ENCODE measurements around the gene SEMA5A.

The SEMA5A gene

DNA sequence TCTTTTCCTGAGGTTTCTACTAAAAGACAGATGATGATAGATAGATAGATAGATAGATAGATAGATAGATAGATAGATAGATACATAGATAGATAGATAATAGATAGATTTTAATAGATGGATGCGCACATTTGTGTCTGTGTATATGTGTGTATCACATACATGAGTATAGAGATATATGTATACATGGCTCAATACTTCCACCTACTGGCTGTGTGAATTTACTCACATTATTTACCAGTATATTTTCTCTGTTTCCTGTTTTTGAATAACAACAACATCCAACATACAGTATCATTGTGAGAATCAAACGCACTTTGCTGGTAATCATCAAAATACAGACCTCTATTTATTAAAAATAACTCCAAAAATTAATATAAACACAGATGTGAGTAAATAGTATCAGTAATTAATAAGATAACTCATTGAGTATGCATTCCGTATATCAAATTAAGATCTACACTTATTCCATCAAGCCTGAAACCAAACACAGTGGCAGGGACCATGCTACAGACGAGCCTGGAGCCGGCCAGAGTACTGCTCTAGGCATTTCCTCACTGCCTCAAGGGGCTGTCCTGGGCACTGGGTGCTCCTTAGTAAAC is 338.0 kb downstream of the SEMA5A start:
- H2AFZ ChIP-seq (ENCODE audit: low read depth, low read length): no peak overlapping the region
- peaks cover 2% of the 10 kb centered on the region for H3K9me3 ChIP-seq (ENCODE audit: low read length)
- H3K36me3 ChIP-seq (ENCODE audit: insufficient read depth, low read length): no peaks in the 10 kb centered on the region
- no peak overlapping the region for H3K4me3 ChIP-seq (ENCODE audit: low read length)
- no peaks in the 10 kb centered on the region for H3K27me3 ChIP-seq (ENCODE audit: insufficient read depth, low read length)
- H3K4me1 ChIP-seq (ENCODE audit: insufficient read depth, low read length): no peaks in the 10 kb centered on the region

DNA sequence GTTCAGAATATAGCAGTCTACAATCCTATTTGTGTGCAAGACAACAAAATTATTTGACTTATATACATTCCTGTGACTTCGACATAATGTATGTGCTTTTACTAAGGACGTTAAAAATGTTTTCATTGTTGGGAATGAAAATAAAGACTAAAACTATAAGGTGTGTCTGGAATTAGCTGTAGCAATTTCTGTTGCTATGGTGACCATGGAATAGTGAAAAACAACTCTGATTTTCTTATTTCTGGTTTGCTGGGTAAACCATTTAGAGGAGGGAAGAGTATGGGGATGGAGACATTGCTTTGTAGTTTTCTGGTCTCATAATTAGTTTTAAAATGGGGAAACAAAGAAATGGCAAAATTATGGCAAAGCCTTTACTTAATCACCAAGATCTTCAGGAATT is 343.2 kb downstream of the SEMA5A start:
- no peaks in the 10 kb centered on the region for H3K36me3 ChIP-seq (ENCODE audit: insufficient read depth, low read length)
- no peaks in the 10 kb centered on the region for H3K27me3 ChIP-seq (ENCODE audit: insufficient read depth, low read length)

DNA sequence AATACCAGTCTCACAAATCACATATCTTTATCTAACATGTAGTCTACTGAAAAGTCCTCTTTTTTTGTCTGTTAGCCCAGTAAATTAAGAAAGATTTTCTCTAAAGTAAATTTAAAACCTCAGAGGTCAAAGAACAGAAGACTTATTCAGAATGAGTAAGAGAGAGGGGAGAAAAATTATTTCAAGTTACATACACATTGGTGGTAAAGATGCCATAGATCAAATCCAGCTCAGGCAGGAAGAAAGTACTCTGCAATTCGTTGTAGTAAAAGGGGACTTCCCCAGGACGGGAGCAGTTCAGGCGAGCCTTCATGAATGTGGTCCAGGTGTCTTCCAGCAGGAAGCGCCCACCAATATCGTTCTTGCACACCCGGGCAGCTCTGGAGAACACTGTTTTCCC is 344.1 kb downstream of the SEMA5A start:
- no peaks in the 10 kb centered on the region for H3K27me3 ChIP-seq (ENCODE audit: insufficient read depth, low read length)
- no peak overlapping the region for H2AFZ ChIP-seq (ENCODE audit: low read depth, low read length)
- no peaks in the 10 kb centered on the region for H3K36me3 ChIP-seq (ENCODE audit: insufficient read depth, low read length)
- H3K4me1 ChIP-seq (ENCODE audit: insufficient read depth, low read length): peaks cover 12% of the 10 kb centered on the region
- peaks cover 2% of the 10 kb centered on the region for H3K9me3 ChIP-seq (ENCODE audit: low read length)
- no peak overlapping the region for H3K4me3 ChIP-seq (ENCODE audit: low read length)

More for the DNA sequence above, 343.2 kb downstream of the SEMA5A start:
- Histone ChIP-seq H3K9me3 (ENCODE audit: low read length) (peaks cover 2% of the 10 kb centered on the region), H3K4me3 (ENCODE audit: low read length) (no peak overlapping the region), H3K4me1 (ENCODE audit: insufficient read depth, low read length) (peaks cover 4% of the 10 kb centered on the region), H2AFZ (ENCODE audit: low read depth, low read length) (no peak overlapping the region)

DNA sequence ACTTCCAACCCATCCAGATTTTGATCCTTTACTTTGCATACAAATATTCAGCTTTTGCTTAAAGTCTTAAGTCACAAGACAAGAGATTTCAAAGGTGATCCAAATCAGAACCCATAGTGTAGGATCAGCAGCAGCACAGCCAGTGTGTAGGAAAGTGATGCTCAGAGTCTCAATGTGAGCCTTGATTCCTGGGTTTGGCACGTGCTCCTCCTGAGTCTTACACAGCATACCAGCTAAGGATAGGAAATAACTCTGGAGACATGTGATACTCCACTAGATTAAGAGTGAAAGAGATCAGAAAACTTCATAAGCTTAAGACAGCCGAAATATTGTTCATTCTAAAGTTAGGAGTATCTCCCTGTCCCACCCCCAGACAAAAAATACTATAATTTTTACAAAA is 344.9 kb downstream of the SEMA5A start:
- Histone ChIP-seq H3K27me3 (ENCODE audit: insufficient read depth, low read length) (no peaks in the 10 kb centered on the region), H3K4me3 (ENCODE audit: low read length) (no peak overlapping the region), H3K4me1 (ENCODE audit: insufficient read depth, low read length) (peaks cover 16% of the 10 kb centered on the region), H3K36me3 (ENCODE audit: insufficient read depth, low read length) (no peaks in the 10 kb centered on the region), H2AFZ (ENCODE audit: low read depth, low read length) (no peak overlapping the region), H3K9me3 (ENCODE audit: low read length) (peaks cover 2% of the 10 kb centered on the region)

DNA sequence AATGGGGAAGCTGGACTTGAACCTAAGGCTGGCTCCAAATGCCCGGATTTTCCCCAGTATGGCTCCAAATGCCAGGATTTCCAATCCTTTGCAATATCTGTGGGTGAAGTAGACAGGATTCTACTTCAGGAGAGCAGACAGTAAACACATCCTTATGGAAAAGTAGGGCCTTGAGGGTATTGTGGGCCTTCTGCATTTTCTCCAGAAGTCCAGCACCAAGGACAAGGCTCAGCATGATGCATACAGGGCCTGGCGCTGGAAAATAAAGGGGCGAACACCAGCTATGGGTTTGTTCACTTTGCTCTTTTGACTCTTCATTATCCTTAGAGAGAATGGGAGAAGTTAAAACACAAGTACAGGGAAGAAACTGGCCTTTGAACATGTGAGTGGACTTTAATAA is 347.5 kb downstream of the SEMA5A start:
- Histone ChIP-seq H3K27me3 (ENCODE audit: insufficient read depth, low read length) (no peaks in the 10 kb centered on the region), H3K36me3 (ENCODE audit: insufficient read depth, low read length) (no peaks in the 10 kb centered on the region), H3K9me3 (ENCODE audit: low read length) (no peaks in the 10 kb centered on the region), H3K4me3 (ENCODE audit: low read length) (no peak overlapping the region), H2AFZ (ENCODE audit: low read depth, low read length) (no peak overlapping the region), H3K4me1 (ENCODE audit: insufficient read depth, low read length) (peaks cover 30% of the 10 kb centered on the region)

DNA sequence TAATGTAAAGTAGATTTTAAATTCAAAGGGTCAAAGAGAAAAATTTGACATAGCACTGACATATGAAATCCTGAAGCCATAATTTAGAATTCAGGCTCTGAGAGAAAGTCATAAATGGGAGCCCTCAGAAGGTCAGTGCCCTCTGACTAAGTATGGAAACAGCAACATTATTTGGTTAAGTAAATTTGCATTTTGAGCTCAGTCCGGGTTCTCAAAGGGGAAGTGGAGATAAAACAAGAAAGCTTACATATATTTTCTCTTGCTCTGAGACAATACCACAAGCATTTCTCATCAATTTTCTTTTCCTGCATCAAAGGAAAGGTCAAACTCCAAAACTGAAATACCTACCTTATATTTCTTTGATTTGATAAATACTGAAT is 348.0 kb downstream of the SEMA5A start:
- Histone ChIP-seq H2AFZ (ENCODE audit: low read depth, low read length) (no peak overlapping the region), H3K36me3 (ENCODE audit: insufficient read depth, low read length) (no peaks in the 10 kb centered on the region), H3K9me3 (ENCODE audit: low read length) (no peaks in the 10 kb centered on the region), H3K4me3 (ENCODE audit: low read length) (no peak overlapping the region), H3K4me1 (ENCODE audit: insufficient read depth, low read length) (peaks cover 30% of the 10 kb centered on the region), H3K27me3 (ENCODE audit: insufficient read depth, low read length) (no peaks in the 10 kb centered on the region)

DNA sequence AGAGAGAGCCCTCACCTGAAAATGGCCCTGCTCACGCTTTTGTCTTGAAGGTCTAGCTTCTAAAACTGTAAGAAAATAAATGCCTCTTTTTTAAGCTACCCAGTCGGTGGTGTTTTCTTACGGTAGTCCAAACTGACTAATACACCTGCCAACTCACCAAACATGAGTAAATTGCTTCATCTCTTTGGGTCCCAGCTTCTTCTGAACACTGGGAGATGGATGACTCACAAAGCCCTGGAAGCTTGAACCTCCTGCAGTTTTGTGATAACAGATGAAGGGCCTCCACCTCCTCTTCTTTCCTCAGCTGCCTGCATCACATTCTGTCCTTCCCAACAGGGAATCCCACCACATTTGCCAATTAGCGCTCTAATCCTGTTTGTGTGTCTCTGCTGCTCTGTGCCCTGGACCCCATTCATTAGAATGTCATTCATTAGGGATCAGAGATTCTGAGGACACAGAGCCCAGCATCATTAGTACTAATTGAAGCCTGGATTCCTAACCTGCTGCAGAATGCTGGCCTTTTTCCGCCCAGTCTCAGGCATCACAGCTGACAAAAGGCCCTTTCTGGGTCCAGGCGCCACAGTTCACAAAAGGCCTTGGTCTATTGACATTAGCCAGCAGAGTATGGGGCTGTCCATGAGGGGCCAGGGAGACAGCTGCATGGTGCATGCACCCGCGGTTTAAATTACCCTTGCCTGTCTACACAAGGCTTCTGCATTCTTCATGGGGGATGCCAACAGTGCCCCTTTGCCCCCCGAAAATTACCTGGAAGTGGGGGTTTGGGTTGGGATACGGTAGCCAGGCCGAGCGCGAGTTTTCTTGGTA is 349.3 kb downstream of the SEMA5A start:
- Histone ChIP-seq H3K9me3 (ENCODE audit: low read length) (no peaks in the 10 kb centered on the region), H3K4me3 (ENCODE audit: low read length) (no peak overlapping the region), H3K4me1 (ENCODE audit: insufficient read depth, low read length) (peaks cover 30% of the 10 kb centered on the region), H3K36me3 (ENCODE audit: insufficient read depth, low read length) (no peaks in the 10 kb centered on the region), H2AFZ (ENCODE audit: low read depth, low read length) (no peak overlapping the region), H3K27me3 (ENCODE audit: insufficient read depth, low read length) (no peaks in the 10 kb centered on the region)

DNA sequence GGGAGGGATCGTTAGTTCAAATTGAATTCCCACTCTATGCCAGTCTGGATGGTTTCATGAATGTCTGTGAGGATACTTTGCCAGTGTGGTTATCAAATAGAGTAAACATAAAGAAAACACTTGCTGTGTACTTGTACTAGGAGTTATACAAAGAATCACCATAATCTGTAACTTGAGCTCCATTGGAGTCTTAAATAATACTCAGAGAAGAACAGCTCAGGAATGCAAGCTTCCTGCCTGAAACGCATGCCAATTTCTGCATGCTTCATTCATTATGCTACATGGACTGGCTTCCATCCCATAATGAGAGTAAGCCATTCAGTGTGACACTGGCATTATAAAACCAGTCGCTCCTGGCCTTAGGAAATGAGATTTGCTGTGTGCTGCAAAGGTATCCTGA is 351.4 kb downstream of the SEMA5A start:
- Histone ChIP-seq H3K36me3 (ENCODE audit: insufficient read depth, low read length) (no peaks in the 10 kb centered on the region), H2AFZ (ENCODE audit: low read depth, low read length) (no peak overlapping the region), H3K4me3 (ENCODE audit: low read length) (no peak overlapping the region), H3K9me3 (ENCODE audit: low read length) (no peaks in the 10 kb centered on the region), H3K4me1 (ENCODE audit: insufficient read depth, low read length) (peaks cover 30% of the 10 kb centered on the region), H3K27me3 (ENCODE audit: insufficient read depth, low read length) (no peaks in the 10 kb centered on the region)

DNA sequence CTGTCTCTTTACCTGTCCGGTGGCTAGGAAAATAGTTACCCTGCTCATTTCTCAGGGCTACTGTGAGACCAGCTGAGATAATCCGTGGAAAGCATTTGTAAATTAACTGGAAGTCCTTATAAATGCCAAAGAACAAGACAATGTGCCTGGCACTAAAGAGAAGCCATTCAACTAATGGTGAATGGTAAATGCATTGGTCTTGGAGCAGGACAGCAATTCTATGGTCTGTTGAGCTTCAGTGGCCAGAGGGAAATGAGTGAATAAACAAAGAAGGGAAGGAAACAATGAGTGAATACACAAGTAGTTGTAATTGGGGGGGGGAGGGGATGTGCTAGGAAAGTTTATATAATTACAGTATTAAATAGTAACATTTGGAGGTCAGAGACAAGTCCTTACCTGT is 353.6 kb downstream of the SEMA5A start:
- peaks cover 23% of the 10 kb centered on the region for H3K4me1 ChIP-seq (ENCODE audit: insufficient read depth, low read length)
- no peaks in the 10 kb centered on the region for H3K27me3 ChIP-seq (ENCODE audit: insufficient read depth, low read length)
- no peaks in the 10 kb centered on the region for H3K9me3 ChIP-seq (ENCODE audit: low read length)
- H2AFZ ChIP-seq (ENCODE audit: low read depth, low read length): no peak overlapping the region
- H3K36me3 ChIP-seq (ENCODE audit: insufficient read depth, low read length): no peaks in the 10 kb centered on the region
- H3K4me3 ChIP-seq (ENCODE audit: low read length): no peak overlapping the region

DNA sequence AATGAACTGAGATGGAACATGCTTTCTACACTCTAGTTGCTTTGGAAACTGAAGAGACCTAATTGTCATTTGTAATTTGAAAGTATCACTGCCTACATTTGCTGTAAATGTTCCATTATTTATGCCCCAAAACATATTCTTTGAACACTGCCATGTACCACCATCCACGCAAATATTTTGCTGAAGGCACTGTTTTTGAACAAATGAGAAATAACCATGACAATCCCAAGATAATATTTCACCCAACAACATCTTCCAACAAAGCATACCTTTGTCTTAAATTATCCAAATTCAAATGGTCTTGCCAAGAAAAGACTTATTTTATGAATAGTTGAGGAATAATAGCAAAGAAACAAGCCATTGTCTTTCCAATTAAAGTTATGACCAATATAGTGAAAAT is 356.2 kb downstream of the SEMA5A start:
- Histone ChIP-seq H3K36me3 (ENCODE audit: insufficient read depth, low read length) (no peaks in the 10 kb centered on the region), H2AFZ (ENCODE audit: low read depth, low read length) (no peak overlapping the region), H3K4me3 (ENCODE audit: low read length) (no peak overlapping the region), H3K9me3 (ENCODE audit: low read length) (no peaks in the 10 kb centered on the region), H3K27me3 (ENCODE audit: insufficient read depth, low read length) (no peaks in the 10 kb centered on the region), H3K4me1 (ENCODE audit: insufficient read depth, low read length) (peaks cover 10% of the 10 kb centered on the region)

DNA sequence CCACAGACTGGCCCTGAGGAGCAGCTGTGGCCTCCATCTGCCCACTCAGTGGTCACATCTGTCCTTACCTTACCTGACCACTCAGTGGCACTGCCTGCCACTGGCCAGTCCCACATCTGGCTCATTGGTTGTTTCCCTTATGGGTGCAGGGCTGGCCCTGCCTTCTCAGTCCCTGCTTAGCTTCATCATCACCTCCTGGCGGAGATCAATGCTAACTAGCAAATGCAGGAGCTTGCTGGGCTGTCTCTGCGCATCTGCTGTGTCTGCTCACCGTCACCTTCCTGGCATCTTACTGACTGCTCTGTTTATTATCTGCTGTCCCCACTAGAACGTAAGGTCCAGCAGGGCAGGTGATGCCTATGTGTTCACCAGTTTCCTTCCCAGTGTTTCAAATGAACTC is 356.9 kb downstream of the SEMA5A start:
- Histone ChIP-seq H3K9me3 (ENCODE audit: low read length) (no peaks in the 10 kb centered on the region), H3K4me3 (ENCODE audit: low read length) (no peak overlapping the region), H3K36me3 (ENCODE audit: insufficient read depth, low read length) (no peaks in the 10 kb centered on the region), H2AFZ (ENCODE audit: low read depth, low read length) (no peak overlapping the region), H3K27me3 (ENCODE audit: insufficient read depth, low read length) (no peaks in the 10 kb centered on the region), H3K4me1 (ENCODE audit: insufficient read depth, low read length) (peaks cover 3% of the 10 kb centered on the region)

DNA sequence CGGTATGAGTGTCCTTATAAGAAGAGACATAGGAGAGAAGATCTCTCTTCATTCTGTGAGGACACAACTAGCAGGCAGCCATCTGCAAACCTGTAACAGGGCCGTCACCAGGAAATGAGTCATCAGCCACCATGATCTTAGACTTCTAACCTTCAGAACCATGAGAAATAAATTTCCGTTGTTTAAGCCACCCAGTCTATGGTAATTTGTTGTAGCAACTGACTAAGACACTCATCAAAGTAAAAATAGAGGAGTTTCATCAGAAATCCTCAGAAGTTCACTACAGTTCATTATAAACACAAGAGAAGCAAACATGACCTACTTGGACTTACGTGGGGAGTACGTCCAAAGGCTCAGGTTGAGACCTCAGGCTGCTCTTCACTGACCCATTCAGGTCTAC is 357.7 kb downstream of the SEMA5A start:
- H3K4me1 ChIP-seq (ENCODE audit: insufficient read depth, low read length): peaks cover 3% of the 10 kb centered on the region
- H3K36me3 ChIP-seq (ENCODE audit: insufficient read depth, low read length): no peaks in the 10 kb centered on the region
- no peaks in the 10 kb centered on the region for H3K27me3 ChIP-seq (ENCODE audit: insufficient read depth, low read length)
- H3K9me3 ChIP-seq (ENCODE audit: low read length): no peaks in the 10 kb centered on the region
- H2AFZ ChIP-seq (ENCODE audit: low read depth, low read length): no peak overlapping the region
- no peak overlapping the region for H3K4me3 ChIP-seq (ENCODE audit: low read length)

DNA sequence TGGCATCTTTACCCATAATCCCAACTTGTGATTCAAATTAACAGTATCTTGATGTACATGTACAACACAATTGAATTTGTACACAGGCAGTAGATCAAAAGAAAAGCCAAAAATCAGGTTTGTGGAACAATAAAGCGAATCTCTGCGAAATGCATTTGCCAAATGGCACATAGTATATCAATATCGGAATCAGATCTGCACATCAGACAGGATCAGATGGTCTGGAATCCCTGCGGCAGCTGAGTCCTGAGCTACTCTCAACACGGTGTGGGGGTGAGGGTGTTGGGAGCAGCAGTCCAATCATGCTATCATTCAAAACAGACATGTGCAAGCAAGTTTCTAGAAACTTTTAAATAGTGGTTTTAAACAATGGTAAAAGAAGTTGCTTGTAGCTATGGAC is 358.3 kb downstream of the SEMA5A start:
- no peaks in the 10 kb centered on the region for H3K36me3 ChIP-seq (ENCODE audit: insufficient read depth, low read length)
- no peaks in the 10 kb centered on the region for H3K27me3 ChIP-seq (ENCODE audit: insufficient read depth, low read length)
- peaks cover 6% of the 10 kb centered on the region for H3K4me1 ChIP-seq (ENCODE audit: insufficient read depth, low read length)
- no peaks in the 10 kb centered on the region for H3K9me3 ChIP-seq (ENCODE audit: low read length)
- no peak overlapping the region for H2AFZ ChIP-seq (ENCODE audit: low read depth, low read length)
- H3K4me3 ChIP-seq (ENCODE audit: low read length): no peak overlapping the region

DNA sequence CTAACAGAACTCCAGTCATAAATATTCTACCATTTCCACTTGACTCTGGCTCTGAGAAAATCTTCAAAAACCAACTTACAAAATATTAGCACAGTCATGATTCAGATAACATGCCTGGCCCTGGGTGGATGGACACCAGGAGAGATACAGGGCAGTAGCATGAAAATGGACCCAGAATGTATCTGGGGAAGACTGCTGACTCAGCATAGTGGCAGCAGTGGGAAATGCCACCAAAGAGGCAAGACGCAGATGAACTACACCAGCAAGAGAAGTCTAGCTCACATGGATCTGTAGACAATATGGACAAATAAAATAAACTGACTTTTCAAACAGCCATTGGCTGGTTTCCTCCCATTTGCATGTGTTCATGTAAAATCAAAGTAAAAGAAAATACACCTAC is 359.8 kb downstream of the SEMA5A start:
- Histone ChIP-seq H2AFZ (ENCODE audit: low read depth, low read length) (no peak overlapping the region), H3K4me3 (ENCODE audit: low read length) (no peak overlapping the region), H3K9me3 (ENCODE audit: low read length) (no peaks in the 10 kb centered on the region), H3K27me3 (ENCODE audit: insufficient read depth, low read length) (no peaks in the 10 kb centered on the region), H3K4me1 (ENCODE audit: insufficient read depth, low read length) (peaks cover 6% of the 10 kb centered on the region), H3K36me3 (ENCODE audit: insufficient read depth, low read length) (no peaks in the 10 kb centered on the region)
